HG03196 (cell line): ENCODE data around the gene LRP8.

Experiments used
- ATAC-seq: cut with Tn5 transposase; IDR thresholded peaks from one replicate; pipeline ENCODE4 v1.9.1; 2021; ENCODE audit not compliant: unreplicated experiment

Gene LRP8

GRCh38 chr1:53308506-53308905 is 19.4 kb downstream of the LRP8 start:
- ATAC-seq: no peak

- no peak for ATAC-seq
Observed at GRCh38 chr1:53307037-53307436, 20.8 kb downstream of the LRP8 start.

- no peak for ATAC-seq
Observed at GRCh38 chr1:53306168-53306567, 21.7 kb downstream of the LRP8 start.

GRCh38 chr1:53305650-53306049 is 22.2 kb downstream of the LRP8 start:
- no peak for ATAC-seq

GRCh38 chr1:53304527-53304926 is 23.3 kb downstream of the LRP8 start:
- ATAC-seq: no peak

- no peak for ATAC-seq
Observed at GRCh38 chr1:53303726-53304515, 23.9 kb downstream of the LRP8 start.

- no peak for ATAC-seq
Observed at GRCh38 chr1:53303243-53303642, 24.6 kb downstream of the LRP8 start.

- ATAC-seq: no peak
Observed at GRCh38 chr1:53299233-53299632, 28.6 kb downstream of the LRP8 start.

- no peak for ATAC-seq
Observed at GRCh38 chr1:53298045-53298637, 29.7 kb downstream of the LRP8 start.

- ATAC-seq: no peak
Observed at GRCh38 chr1:53297195-53297594, 30.7 kb downstream of the LRP8 start.

- peak; percentile 36 for ATAC-seq
Observed at GRCh38 chr1:53296117-53296749, 31.6 kb downstream of the LRP8 start.

- no peak for ATAC-seq
Observed at GRCh38 chr1:53295726-53296116, 32.1 kb downstream of the LRP8 start.

- ATAC-seq: no peak
Observed at GRCh38 chr1:53295295-53295694, 32.6 kb downstream of the LRP8 start.

- ATAC-seq: no peak
Observed at GRCh38 chr1:53294567-53294966, 33.3 kb downstream of the LRP8 start.

GRCh38 chr1:53294061-53294460 is 33.8 kb downstream of the LRP8 start:
- no peak for ATAC-seq

- no peak for ATAC-seq
Observed at GRCh38 chr1:53293123-53293522, 34.7 kb downstream of the LRP8 start.

- no peak for ATAC-seq
Observed at GRCh38 chr1:53292690-53293089, 35.2 kb downstream of the LRP8 start.

GRCh38 chr1:53291574-53291973 is 36.3 kb downstream of the LRP8 start:
- ATAC-seq: no peak

GRCh38 chr1:53288790-53289429 is 39.0 kb downstream of the LRP8 start:
- no peak for ATAC-seq

GRCh38 chr1:53288002-53288789 is 39.7 kb downstream of the LRP8 start:
- no peak for ATAC-seq

- no peak for ATAC-seq
Observed at GRCh38 chr1:53286955-53287354, 40.9 kb downstream of the LRP8 start.
